Esophagus squamous epithelium (tissue), 5 donors: ENCODE results near the gene PIP5KL1. TPM values are rescaled to one million over a fixed set of nuclear protein-coding genes. Genes with fewer than 3 reads are reported as not detected.
"Not testable (repeated sequence)": the region's sequence is repeated elsewhere in the genome, so short reads cannot be mapped to it uniquely, and the experiment has no call there.

Experiments used
- DNase-seq: peaks from one replicate; lab custom pipeline; 2025; lab: John Stamatoyannopoulos, UW
- H3K27ac ChIP-seq, 4 donors: fragments of 200-600 bp; sonication (generic); one replicate each; pipeline ENCODE4 v1.5.1; 2016 to 2019; ENCODE audit warnings: mild to moderate bottlenecking in 1 of 4
- H3K27me3 ChIP-seq, 4 donors: fragments of 200-600 bp; sonication (generic); 1 replicate in 3 of 4; 2 replicates in 1 of 4; pipeline versions ENCODE4 v1.5.1 to v1.6.0; 2017 to 2021; ENCODE audit warnings: antibody characterized with exemption in 1 of 4
- H3K36me3 ChIP-seq, 3 donors: fragments of 200-600 bp; sonication (generic); one replicate each; pipeline ENCODE4 v1.5.1; 2016 to 2019
- H3K4me1 ChIP-seq, 3 donors: fragments of 200-600 bp; sonication (generic); one replicate each; pipeline ENCODE4 v1.5.1; 2017 to 2019
- H3K4me3 ChIP-seq, 4 donors: fragments of 200-600 bp; sonication (generic); 1 replicate in 3 of 4; 2 replicates in 1 of 4; pipeline ENCODE4 v1.5.1; 2016 to 2019; ENCODE audit warnings: mild to moderate bottlenecking in 2 of 4, moderate library complexity in 1 of 4
- H3K9me3 ChIP-seq, 3 donors: fragments of 200-600 bp; sonication (generic); one replicate each; pipeline ENCODE4 v1.5.1; 2016 to 2019
- CTCF ChIP-seq, 6 experiments: fragments of 450-650 bp in 4 of 6; fragments of 200-600 bp in 2 of 6; sonication (generic) in 2 of 6; IDR thresholded peaks; one replicate each; pipeline ENCODE4 v1.5.1; 2016 to 2019; ENCODE audit warnings: antibody characterized with exemption in 6 of 6, mild to moderate bottlenecking in 4 of 6, moderate library complexity in 4 of 6
- POLR2A ChIP-seq, 4 donors: fragments of 450-650 bp; IDR thresholded peaks; one replicate each; pipeline ENCODE4 v1.6.1; 2017; ENCODE audit warnings: antibody characterized with exemption in 4 of 4, mild to moderate bottlenecking in 4 of 4, moderate library complexity in 3 of 4
- WGBS, 2 donors: methylation state at CpG; one replicate each; pipeline ENCODE4 v1.1.5; 2018; 5-methylcytosine and 5-hydroxymethylcytosine counted together
- intact Hi-C: fragments of 100-400 bp; cut with DNase I; formaldehyde crosslinking; loops from one replicate; pipeline ENCODE4 v1.15.0; 2022
- total RNA-seq, 4 donors: library from RNA; depleted of rRNA; stranded (reverse); fragments of >200 nt; gene quantifications; one replicate each; pipeline ENCODE4 v1.1.0, GENCODE V29; 2016
- donor health status: DM: yes; HTN: yes; CAD: no.

The PIP5KL1 gene
- total RNA-seq, 4 donors from 2014 or later: 3.1 to 4.6 (median 3.6) TPM; not detected in 1

GRCh38 chr9:127884427-127884911 is 46.1 kb downstream of the PIP5KL1 start:
- Histone ChIP-seq H3K4me3 (no peak overlapping the region), H3K9me3 (no peaks in the 10 kb centered on the region), H3K4me1 (peaks cover 0 to 25% (median 5%) of the 10 kb centered on the region in 3 donors), H3K27ac (peak overlapping the region in 1 of 4 donors; percentile 19), H3K27me3 (no peaks in the 10 kb centered on the region), H3K36me3 (peaks cover 11 to 58% (median 22%) of the 10 kb centered on the region in 3 donors)
- intact Hi-C loops: no loop called here
- no peak for TF ChIP-seq CTCF (IDR thresholded peaks at IDR 0.05)
- WGBS, 2 donors: 56 to 71% methylated on average over 8 to 9 of the region's 11 CpGs
- no peak for DNase-seq

GRCh38 chr9:127883959-127884358 is 46.6 kb downstream of the PIP5KL1 start:
- Histone ChIP-seq H3K36me3 (peaks cover 11 to 53% (median 22%) of the 10 kb centered on the region in 3 donors), H3K9me3 (no peaks in the 10 kb centered on the region), H3K4me3 (no peak overlapping the region), H3K4me1 (peaks cover 0 to 25% (median 5%) of the 10 kb centered on the region in 3 donors), H3K27ac (peak overlapping the region in 1 of 4 donors; percentile 19), H3K27me3 (no peaks in the 10 kb centered on the region)
- intact Hi-C loops: no loop called here
- TF ChIP-seq CTCF (IDR thresholded peaks at IDR 0.05) (no peak), POLR2A (IDR thresholded peaks at IDR 0.05) (no peak)
- no peak for DNase-seq
- WGBS, 2 donors: 77 to 86% methylated on average over 7 of the region's 7 CpGs

GRCh38 chr9:127881715-127882114 is 48.9 kb downstream of the PIP5KL1 start:
- 82 to 85% methylated on average over 3 of the region's 3 CpGs for WGBS, 2 donors
- Histone ChIP-seq H3K36me3 (peaks cover 0 to 31% (median 9%) of the 10 kb centered on the region in 3 donors), H3K4me1 (peaks cover 12 to 44% (median 14%) of the 10 kb centered on the region in 3 donors)
- DNase-seq, H3K4me3 ChIP-seq, H3K27me3 ChIP-seq, intact Hi-C loops, H3K27ac ChIP-seq, H3K9me3 ChIP-seq: not testable (repeated sequence)

GRCh38 chr9:127880143-127880542 is 50.4 kb downstream of the PIP5KL1 start:
- no peak for DNase-seq
- Histone ChIP-seq H3K4me1 (peaks cover 26 to 54% (median 28%) of the 10 kb centered on the region in 3 donors), H3K27me3 (no peaks in the 10 kb centered on the region), H3K27ac (no peak overlapping the region), H3K9me3 (no peaks in the 10 kb centered on the region), H3K36me3 (peaks cover 0 to 15% (median 0%) of the 10 kb centered on the region in 3 donors), H3K4me3 (no peak overlapping the region)
- WGBS, 2 donors: 74 to 77% methylated on average over 8 of the region's 8 CpGs
- TF ChIP-seq POLR2A (IDR thresholded peaks at IDR 0.05): no peak
- no peak for TF ChIP-seq CTCF (IDR thresholded peaks at IDR 0.05)
- intact Hi-C loops: no loop called here

- Histone ChIP-seq H3K27ac (no peak overlapping the region), H3K9me3 (no peaks in the 10 kb centered on the region), H3K4me3 (no peak overlapping the region), H3K4me1 (peaks cover 34 to 54% (median 36%) of the 10 kb centered on the region in 3 donors), H3K36me3 (peaks cover 0 to 2% (median 0%) of the 10 kb centered on the region in 3 donors), H3K27me3 (no peaks in the 10 kb centered on the region)
- intact Hi-C loops: loop anchor here (10.0 kb wide), 1 partner anchor 144 kb away; the partner anchor contains the start of gene TOR2A
- no peak for TF ChIP-seq CTCF (IDR thresholded peaks at IDR 0.05)
- no peak for TF ChIP-seq POLR2A (IDR thresholded peaks at IDR 0.05)
- DNase-seq: no peak
- 58 to 64% methylated on average over 8 of the region's 8 CpGs for WGBS, 2 donors
Measured at GRCh38 chr9:127878652-127879390, 51.8 kb downstream of the PIP5KL1 start.
